ENCODE results near the gene FBXW10.
"Not testable (repeated sequence)": the region's sequence is repeated elsewhere in the genome, so short reads cannot be mapped to it uniquely, and the experiment has no call there.

Gene FBXW10

DNA sequence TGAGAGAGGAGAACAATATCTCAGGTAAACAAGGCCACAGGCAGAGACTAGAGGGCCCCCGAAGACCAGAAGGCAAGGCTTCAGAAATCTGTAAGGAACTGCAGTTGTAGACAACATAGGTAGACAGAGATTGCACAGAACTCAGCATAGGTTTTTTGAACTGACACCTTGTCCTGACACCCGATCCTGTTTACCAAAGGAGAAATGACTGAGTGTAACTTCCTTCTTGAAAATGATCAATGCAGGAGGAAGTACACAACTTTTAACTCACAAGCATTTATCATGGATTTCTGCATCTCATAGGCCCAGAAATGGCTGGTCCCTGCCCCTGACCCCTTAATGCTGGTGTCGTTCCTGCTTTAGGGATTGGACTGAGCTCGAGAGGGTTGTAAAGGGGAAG is 872 bp downstream of the FBXW10 start:
- in situ Hi-C loops (cut with HindIII; ENCODE audit: low pct_ligation_motif_present, low pct_unique_long_range_greater_than_20kb, low sequenced_read_pairs); DNase-seq: not testable (repeated sequence)

DNA sequence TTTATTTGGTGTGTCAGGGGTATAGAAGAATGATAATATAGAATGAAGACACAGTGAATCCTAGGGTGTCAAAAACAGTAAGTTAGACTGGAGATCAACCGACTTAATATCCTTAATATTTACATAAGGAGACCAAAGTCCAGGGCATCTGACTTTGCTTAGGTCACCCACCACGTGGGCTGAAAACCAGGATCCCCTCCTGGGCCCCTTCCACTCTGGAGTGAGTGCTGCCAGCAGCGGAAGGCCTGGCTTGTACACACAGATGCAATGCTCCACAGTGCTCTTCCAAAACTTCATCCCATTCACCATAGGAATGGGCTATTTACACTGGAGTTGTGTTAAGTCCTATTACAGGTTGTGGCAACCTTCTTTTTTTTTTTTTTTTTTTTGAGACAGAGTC is 2.7 kb downstream of the FBXW10 start:
- in situ Hi-C loops (cut with HindIII; ENCODE audit: low pct_ligation_motif_present, low pct_unique_long_range_greater_than_20kb, low sequenced_read_pairs); DNase-seq: not testable (repeated sequence)

DNA sequence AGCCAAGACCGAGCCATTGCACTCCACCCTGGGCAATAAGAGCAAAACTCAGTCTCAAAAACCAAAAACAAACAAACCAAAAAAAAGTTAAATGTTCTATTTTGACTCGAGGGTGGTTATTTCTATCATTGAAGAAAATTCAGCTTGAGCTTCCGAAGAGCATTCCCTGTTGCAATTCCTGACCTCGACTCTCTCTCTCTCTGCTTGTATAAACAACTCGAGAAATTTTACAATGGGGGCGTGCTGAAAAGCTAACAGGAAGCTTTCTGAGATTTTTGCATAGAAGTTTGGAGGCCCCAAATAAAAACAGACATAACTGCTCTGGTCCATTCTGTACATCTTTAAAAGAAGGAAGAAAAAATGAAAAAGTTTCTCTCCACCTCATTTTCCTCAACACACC is 3.6 kb downstream of the FBXW10 start:
- DNase-seq; in situ Hi-C loops (cut with HindIII; ENCODE audit: low pct_ligation_motif_present, low pct_unique_long_range_greater_than_20kb, low sequenced_read_pairs): not testable (repeated sequence)

DNA sequence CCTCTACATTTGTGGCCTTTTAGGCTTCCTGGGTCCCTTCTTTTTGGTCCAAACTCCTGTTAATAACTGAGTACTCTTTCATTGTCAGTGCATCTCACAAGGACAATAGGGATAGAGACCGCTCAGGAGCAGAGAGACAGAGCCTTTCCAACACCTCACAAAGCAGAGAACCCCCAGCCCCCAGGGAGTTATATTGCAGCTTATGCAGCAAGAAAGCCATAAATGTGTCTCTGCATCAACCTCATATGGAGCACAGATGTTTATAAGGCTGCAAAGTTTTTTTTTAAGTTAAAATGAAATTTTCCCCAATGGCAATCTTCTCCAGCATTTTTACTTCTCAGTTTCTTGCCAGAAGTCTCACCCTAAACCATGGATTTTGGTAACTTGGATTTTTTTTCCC is 6.4 kb downstream of the FBXW10 start:
- DNase-seq; in situ Hi-C loops (cut with HindIII; ENCODE audit: low pct_ligation_motif_present, low pct_unique_long_range_greater_than_20kb, low sequenced_read_pairs): not testable (repeated sequence)

DNA sequence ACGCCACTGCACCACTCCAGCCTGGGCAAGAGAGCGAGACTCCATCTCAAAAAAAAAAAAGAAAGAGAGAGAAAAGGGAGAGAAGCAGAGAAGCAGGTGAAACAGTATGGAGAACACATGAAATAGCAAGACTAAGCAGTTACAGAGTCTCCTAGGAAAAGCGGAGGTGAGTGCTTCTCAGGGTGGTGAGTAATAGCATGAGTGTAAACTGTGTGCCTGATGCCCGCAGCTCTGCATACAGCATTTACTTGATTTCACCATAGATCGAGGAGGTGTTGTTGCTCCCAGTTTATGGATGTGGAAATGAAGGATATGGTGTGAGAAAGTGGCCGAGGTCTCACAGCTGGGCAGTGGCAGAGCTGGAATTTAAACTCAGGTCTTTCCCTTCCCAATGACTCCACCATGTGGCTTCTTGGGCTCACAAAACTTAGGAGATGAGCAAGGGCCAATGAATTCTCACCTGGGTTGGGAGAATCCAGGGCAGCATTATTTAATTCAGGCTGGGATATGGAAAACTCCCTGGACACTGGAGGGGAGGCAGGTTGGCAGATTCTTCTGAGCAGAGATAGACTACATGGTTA is 10.1 kb downstream of the FBXW10 start:
- in situ Hi-C loops (cut with HindIII; ENCODE audit: low pct_ligation_motif_present, low pct_unique_long_range_greater_than_20kb, low sequenced_read_pairs); DNase-seq: not testable (repeated sequence)

DNA sequence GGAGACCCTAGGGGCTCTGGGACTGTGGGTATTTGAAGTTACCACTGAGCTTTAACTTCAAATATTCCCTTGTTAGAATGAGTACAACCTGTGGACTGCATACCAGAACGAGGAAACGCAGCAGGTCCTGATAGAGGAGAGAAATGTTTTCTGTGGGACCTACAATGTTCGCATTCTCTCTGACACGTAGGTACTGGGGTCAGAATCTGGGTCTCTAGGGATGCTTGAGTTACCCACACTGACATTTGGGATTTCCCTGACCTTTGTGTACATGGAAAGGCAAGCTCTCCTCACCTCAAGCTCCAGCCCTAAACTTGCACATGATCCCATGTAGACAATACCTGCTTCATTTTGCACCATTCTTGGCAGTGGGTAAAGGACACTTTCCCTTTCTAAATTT is 12.1 kb downstream of the FBXW10 start:
- in situ Hi-C loops (cut with HindIII; ENCODE audit: low pct_ligation_motif_present, low pct_unique_long_range_greater_than_20kb, low sequenced_read_pairs); DNase-seq: not testable (repeated sequence)

DNA sequence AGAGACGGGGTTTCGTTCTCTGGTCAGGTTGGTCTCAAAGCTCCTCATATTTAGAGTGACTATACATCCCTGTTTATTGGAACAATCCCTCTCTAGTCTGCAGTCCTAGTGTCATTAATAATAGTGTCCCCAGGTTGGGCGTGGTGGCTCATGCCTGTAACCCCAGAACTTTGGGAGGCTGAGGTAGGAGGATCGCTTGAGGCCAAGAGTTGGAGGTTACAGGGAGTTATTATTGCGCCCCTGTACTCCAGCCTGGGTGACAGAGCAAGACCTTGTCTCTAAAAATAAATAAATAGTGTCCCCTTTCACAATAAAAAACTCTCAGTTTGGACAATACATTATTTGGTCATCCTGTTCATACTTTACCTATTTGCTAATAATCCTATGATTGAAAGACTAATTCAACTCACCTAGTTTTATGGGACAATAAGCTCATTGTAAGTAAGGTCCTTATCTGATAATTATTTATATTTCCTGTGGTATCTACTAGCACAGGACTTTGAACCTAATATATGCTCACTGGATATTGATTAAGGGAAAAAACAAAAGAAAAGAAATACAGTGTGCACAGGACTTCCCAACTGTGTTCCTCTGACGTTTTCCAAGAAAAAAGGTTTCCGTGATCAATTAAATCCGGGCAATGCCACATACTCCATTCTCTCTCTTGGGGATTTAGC is 13.7 kb downstream of the FBXW10 start:
- in situ Hi-C loops (cut with HindIII; ENCODE audit: low pct_ligation_motif_present, low pct_unique_long_range_greater_than_20kb, low sequenced_read_pairs); DNase-seq: not testable (repeated sequence)

DNA sequence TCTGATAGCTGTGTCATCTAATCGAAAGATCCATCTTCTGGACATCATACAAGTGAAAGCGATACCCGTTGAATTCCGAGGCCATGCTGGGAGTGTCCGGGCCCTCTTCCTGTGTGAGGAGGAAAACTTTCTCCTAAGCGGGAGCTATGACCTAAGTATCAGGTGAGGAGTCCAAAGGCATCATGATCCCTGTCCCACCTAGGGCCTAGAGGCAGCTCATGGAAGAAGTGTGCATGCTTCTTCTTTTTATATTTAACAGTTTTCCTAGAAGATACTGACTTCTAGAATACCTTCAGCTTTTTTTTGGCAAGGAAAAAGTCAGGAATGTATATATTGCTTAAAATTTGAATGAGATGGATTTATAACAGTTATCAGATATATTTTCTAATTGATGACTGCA is 14.5 kb downstream of the FBXW10 start:
- in situ Hi-C loops (cut with HindIII; ENCODE audit: low pct_ligation_motif_present, low pct_unique_long_range_greater_than_20kb, low sequenced_read_pairs); DNase-seq: not testable (repeated sequence)

DNA sequence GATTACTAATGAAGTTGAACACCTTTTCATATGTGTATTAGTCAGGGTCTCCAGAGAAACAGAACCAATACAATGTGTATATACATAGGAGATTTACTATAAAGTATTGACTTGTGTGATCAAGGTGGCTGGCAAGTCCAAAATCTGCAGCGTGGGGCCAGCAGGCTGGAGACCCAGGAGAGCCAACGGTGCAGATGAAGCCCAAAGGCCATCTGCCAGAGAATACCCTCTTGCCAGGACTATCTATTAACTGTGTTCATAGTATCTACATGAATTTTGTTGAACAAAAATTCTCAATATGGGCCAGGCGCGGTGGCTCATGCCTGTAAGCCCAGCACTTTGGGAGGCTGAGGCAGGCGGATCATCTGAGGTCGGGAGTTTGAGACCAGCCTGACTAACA is 16.4 kb downstream of the FBXW10 start:
- in situ Hi-C loops (cut with HindIII; ENCODE audit: low pct_ligation_motif_present, low pct_unique_long_range_greater_than_20kb, low sequenced_read_pairs); DNase-seq: not testable (repeated sequence)

DNA sequence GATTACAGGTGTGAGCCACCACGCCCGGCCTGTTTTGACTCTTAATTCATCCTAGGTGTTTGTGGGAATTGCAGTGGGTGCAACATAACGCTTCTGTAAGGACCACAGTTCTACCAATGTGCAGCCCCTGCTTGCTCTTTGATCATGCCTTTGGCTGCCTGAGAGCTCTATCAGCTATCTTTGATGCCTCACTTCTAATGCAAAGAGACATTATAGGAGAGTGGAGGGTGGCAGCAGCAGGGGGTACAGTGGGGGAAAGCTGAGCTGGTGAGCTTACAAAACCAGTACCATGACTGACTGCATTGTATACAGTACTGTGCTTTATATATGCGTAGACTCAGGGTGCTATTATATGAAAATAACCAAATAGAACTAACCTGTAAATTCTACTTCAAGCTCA is 26.7 kb downstream of the FBXW10 start:
- DNase-seq; in situ Hi-C loops (cut with HindIII; ENCODE audit: low pct_ligation_motif_present, low pct_unique_long_range_greater_than_20kb, low sequenced_read_pairs): not testable (repeated sequence)

DNA sequence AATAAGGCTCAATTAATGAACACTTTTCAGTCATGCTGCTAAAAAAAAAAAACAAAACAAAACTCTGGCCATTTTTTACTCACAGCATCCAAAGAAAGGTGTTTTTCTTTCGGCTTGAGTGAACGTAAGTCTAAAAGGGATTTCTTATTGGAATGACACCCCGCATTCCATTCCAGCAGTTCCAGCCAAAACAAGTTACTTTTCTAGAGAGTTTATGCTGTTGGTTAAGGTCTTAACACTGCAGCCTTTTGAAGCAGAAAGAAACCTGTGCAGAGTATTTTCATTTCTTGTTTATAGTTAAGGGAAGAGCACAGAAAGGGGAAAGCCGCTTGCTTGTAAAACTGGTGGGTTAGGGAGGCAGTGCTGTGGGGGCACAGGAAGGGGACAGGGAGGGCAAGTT is 27.2 kb downstream of the FBXW10 start:
- DNase-seq; in situ Hi-C loops (cut with HindIII; ENCODE audit: low pct_ligation_motif_present, low pct_unique_long_range_greater_than_20kb, low sequenced_read_pairs): not testable (repeated sequence)

DNA sequence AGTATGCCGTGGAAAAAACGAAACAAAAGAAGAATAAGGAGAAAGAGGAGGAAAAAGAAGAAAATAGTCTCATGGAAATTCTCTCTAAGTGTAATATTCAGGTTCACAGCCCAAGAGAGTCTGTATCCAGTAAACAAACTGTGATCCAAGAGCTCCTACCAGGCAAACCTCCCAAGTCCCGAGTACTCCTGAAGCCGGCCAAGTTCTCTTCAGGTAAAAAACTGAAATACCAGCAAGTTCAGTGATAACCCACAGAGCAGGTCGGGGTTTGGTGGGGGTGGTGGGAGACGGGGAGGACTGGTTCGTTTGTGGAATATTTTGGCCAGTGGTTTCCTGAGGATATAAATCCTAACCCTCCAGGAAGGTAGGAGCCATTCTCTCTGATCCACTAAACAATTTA is 28.6 kb downstream of the FBXW10 start:
- no peak for DNase-seq
- in situ Hi-C loops (cut with HindIII; ENCODE audit: low pct_ligation_motif_present, low pct_unique_long_range_greater_than_20kb, low sequenced_read_pairs): no loop called here

DNA sequence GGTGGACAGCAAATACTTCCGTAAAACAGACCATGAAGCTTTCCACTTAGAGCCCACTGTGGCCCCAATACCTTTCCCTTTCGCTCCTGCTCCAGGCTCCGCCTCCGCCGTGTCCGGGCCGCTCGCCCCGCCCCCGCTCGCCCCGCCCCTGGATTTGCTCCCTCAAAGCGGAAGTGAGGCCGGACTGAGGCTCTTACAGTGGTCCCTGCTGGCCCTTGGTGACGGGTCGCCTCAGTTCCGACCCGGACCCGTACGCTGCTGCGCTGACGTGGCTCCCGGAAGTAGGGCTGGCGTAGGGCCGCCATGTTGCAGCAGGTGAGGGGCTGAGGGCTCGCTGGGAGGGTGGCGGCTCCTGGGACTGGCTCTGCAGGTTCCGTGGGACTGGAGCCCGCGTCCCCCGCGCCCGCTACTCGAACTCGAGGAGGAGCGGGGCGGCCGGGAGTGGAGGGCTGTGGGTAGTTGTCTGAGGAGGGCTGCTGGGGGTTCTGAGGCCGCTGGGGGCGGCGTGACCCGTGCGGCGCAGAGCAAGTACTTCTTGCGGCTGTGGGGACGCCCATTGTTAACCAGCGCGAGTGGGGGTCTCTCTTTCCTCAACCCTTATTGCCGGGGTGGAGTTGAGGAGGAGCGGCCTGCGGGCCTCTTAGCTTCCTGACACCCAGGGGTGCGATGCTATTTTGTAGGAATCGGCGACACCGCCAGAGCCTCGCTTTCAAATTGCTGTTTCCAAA is 37.3 kb downstream of the FBXW10 start, which contains the start of gene TVP23B:
Gene TVP23B, plus strand, starts transcription at position 193 of the 728 bp plus-strand sequence. Its CDS starts 111 bp downstream, at position 304.
- peak; percentile 96 for DNase-seq
- in situ Hi-C loops (cut with HindIII; ENCODE audit: low pct_ligation_motif_present, low pct_unique_long_range_greater_than_20kb, low sequenced_read_pairs): not testable (repeated sequence)

DNA sequence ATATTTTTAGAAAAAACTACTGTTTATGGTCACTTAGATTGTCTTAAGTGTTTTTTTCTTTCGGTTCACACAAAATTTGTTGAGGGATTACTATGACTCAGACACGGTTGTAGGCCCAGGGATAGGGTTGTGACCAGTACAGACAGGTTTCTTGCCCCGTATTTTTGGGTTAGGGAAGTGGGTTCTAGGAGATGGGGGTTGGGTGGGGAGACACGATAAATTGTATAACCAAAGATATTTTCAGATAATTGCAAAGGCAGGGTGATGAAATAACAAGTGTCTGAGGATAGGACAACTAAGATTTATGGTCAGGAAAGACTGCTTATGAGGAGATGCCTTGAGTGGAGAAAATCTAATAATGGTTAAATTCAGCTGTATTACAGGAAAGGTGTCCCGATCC is 38.0 kb downstream of the FBXW10 start:
- in situ Hi-C loops (cut with HindIII; ENCODE audit: low pct_ligation_motif_present, low pct_unique_long_range_greater_than_20kb, low sequenced_read_pairs); DNase-seq: not testable (repeated sequence)

DNA sequence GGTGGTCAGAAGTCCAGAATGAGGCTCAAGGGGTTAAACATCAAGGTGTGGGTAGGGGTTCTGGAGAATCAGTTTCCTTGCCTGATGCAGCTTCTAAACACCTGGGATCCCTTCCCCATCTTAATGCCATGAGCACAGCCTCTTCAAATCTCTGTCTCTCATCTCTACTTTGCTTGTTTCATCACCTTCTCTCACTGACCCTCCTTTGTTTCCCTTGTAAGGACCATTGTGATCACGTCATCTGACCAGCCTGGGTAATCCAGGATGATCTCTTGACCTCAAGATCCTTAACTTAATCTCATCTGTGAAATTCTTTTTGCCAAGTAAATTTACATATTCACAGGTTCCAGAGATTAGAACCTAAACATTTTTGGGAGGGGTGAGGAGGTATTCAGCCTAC is 42.1 kb downstream of the FBXW10 start:
- DNase-seq; in situ Hi-C loops (cut with HindIII; ENCODE audit: low pct_ligation_motif_present, low pct_unique_long_range_greater_than_20kb, low sequenced_read_pairs): not testable (repeated sequence)

DNA sequence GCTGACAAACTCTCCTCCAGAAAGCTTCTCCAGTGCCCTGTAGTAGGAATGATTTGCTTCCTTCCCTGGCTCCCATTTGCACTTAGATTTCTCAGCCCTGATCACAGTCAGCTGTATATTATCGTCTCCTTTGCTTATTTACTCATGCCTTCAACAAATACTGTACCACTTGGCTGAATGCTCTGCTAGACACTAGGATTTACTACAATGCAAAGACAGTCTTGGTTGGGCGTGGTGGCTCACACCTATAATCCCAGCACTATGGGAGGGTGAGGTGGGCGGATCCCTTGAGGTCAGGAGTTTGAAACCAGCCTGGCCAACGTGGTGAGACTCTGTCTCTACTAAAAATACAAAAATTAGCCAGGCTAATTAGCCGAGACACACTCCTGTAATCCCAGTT is 43.0 kb downstream of the FBXW10 start:
- in situ Hi-C loops (cut with HindIII; ENCODE audit: low pct_ligation_motif_present, low pct_unique_long_range_greater_than_20kb, low sequenced_read_pairs); DNase-seq: not testable (repeated sequence)

DNA sequence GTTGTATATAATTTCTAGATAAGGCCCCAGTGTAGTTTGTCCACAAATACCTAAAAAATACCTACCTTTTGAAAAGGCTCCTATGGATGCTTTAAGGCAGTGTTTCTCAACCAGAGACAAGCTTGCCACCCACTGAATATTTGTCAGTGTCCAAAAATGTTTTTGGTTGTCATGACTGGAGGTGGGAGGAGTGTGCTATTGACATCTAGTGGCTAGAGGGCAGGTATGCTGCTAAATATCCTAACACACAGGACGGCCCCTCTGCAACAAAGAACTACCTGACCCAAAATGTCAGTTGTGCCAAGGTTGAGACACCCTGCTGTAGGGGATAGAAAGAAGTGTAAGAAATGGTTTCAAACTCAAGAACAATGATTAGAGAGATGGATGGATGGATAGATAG is 47.5 kb downstream of the FBXW10 start:
- in situ Hi-C loops (cut with HindIII; ENCODE audit: low pct_ligation_motif_present, low pct_unique_long_range_greater_than_20kb, low sequenced_read_pairs): not testable (repeated sequence)

DNA sequence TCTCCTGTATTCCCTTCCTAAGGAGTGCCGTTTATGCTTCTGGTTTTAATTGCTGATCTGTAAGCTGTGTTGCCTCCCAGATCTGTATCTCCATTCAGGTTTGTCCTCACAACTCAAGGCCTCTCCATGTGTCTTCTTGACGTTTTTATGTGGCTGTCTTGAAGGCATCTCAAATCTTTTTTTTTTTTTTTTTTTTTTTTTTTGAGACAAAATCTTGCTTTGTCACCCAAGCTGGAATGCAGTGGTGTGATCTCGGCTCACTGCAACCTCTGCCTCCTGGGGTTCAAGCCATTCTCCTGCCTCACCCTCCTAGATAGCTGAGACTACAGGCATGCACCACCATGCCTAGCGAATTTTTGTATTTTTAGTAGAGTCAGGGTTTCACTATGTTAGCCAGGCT is 51.0 kb downstream of the FBXW10 start:
- in situ Hi-C loops (cut with HindIII; ENCODE audit: low pct_ligation_motif_present, low pct_unique_long_range_greater_than_20kb, low sequenced_read_pairs); DNase-seq: not testable (repeated sequence)

More for the DNA sequence above, 47.5 kb downstream of the FBXW10 start:
- DNase-seq: not testable (repeated sequence)

DNA sequence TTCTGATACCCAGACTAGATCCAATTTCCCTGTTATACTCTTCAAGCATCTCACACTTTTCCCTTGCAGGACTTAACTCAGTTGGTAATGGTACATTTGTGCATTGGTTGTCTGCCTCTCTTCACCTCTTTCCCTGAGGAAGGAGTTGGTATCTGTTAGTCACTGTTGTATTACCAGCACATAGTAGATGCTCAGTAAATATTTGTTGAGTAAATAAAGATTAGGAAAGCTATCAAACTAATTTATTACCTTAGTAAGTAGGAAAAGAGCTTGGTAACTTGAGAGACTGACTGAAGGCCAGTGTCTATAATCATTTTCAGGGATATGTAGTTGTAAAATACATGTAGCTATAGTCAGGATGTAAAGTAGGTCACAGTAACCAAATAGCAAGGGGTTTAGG is 53.0 kb downstream of the FBXW10 start:
- DNase-seq; in situ Hi-C loops (cut with HindIII; ENCODE audit: low pct_ligation_motif_present, low pct_unique_long_range_greater_than_20kb, low sequenced_read_pairs): not testable (repeated sequence)
